COLO668 (cell line): ENCODE measurements around the gene FHOD1.
A peak's percentile ranks its signal among the peaks of the same experiment; 100 is the strongest.

ENCODE experiments used
- DNase-seq: peaks from one replicate; lab custom pipeline; 2025; ENCODE audit not compliant: unreplicated experiment; lab: John Stamatoyannopoulos, UW

The FHOD1 gene

DNA sequence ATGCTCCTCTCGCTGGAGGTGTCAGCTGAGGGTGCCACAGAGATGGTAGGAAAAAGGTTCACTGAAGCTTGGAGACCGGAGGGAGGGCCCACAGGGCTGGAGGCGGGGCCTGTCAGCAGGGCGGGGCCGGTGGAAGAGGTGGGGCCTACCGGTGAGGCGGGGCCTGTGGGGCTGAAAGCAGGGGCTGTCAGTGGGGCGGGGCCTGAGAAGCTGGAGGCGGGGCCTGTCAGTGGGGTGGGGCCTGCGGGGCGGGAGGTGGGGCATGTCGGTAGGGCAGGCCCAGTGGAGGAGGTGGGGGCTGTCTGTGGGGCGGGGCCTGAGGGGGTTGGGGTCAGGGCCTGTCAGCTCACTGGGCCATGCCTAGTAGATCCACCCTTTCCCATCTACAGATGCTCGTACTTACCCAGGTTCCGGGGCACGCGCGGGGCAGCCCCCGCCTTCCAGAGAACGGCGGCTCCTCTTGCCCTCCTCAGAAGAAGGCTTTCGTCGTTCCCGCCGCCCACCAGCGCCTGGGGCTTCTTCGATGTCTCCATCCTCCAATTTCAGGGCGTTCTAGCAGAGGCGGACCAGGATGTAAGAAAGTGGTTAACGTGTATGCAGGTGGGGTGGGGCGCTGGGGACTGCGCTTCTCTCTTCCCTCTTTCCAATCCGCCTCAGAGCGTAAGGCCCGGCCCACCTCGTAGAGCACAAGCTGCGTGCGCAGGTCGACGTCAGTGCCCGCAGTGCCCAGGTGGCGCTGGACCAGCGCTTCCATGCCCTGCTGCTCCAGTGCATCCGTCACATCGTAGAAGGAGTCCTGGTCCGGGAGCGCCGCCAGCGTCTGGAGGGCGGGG lies 10.5 kb downstream of the FHOD1 start:
- peak; percentile 53 for DNase-seq

DNA sequence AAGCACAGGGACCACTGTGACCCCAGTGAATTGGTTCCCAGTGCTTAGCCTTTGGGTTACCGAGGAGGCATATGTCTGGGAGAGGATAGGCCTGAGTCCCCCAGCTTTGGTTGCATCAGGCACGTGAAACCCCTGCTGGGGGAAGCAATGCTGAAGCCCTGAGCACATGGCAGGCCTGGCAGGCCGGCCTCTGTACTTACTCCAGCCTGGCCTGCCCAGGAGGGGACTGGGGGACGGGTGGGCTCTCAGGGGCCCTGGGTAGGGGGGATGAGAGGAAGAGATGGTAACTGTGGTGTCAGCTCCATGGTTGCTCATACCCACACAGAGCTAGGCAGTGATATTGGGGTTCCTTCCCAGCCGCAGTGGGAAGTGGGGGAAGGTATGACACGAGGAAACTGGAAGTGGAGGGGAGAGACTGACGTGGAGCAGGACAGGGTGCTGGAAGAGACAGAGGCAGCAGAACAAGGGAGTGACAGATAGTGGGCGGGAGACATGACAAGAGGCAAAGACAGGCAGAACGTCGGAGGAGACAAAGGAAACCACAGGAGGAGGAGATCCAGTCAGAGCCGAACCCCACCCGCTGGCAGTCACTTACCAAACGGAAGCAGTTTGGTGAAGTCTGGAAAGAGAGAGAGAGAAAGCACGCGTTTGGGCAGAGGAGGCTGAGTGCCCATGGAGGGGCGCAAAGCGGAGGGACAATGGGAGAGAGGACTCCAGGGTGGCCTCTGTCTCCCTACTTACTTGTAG lies 11.3 kb downstream of the FHOD1 start:
- no peak for DNase-seq

DNA sequence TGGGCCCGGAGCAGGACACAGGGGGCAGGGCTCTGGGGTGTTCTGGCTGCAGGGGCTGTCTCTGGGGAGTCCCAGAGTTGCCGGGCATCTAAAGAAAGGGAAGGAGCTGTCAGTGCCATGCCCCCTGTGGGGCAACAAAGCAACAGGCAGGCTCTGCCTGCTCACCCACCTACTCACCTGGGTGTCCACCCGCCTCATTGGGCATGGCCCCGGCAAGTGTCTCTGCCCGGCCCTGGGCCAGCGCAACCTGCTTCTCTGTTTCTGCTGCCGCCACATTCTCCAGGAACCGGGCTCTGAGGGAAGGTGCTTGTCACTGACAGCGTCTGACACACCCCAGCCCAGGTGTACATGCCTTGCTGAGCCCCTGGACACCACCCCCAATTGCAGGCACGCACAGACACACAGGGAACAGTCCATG lies 13.1 kb downstream of the FHOD1 start:
- DNase-seq = no peak

DNA sequence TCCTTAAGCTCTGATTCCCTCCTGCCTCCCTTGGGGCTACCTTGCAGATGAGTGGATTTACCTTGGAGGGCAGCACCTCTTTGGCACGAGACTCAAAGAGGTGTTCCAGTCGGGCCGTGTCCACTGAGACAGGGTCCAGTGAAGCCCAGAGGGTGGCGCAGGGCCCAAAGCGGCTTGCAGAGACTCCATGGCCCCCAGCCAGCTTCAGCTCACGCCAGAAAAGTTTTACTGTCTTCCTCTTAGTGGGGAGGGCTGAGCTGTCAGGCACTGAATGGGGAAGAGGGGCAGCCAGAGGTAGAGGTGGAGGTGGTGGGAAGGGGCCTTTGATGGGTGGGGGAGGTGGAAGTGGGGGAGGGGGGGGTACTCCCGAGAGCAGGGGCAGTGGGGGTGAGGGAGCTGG lies 13.7 kb downstream of the FHOD1 start:
- no peak for DNase-seq

DNA sequence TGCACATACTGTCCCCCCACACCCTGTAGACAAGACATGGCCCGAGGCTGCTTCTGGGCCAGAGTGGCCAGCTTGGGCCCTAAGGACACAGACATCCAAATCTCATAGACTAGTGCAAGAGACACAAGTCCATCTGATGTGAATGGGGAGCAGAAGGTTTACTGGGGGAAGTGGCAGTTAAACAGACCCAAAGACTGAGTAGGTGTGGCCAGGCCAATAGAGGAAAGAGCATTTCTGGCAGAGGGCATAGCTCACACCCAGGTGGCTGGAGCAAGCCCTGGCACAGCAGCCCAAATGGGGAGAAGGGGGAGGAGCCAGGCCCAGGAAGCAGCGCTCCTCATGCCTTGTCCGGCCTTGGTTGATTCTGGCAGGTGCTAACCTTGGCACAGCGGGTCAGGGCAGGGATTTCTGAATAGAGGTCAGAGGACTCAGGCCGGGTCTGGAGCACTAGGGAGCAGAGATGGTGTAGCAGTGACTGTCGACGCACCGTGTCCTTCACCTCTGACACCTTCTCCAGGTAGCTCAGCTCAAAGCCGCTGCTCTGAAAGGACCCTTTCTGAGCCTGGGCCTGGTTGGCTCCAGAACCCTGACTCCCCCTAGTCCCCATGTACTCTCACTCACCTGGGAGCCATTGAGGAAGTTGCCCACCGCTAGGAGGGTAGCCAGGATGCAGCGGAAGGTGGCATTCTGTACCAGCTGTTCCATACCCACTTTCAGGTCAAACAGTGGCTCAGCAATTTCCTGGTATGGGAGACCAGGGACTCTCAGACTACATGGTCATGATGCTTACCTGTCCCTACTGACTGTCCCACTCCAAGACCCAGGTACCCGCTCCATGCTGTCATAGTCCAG lies 16.2 kb downstream of the FHOD1 start:
- DNase-seq = no peak

DNA sequence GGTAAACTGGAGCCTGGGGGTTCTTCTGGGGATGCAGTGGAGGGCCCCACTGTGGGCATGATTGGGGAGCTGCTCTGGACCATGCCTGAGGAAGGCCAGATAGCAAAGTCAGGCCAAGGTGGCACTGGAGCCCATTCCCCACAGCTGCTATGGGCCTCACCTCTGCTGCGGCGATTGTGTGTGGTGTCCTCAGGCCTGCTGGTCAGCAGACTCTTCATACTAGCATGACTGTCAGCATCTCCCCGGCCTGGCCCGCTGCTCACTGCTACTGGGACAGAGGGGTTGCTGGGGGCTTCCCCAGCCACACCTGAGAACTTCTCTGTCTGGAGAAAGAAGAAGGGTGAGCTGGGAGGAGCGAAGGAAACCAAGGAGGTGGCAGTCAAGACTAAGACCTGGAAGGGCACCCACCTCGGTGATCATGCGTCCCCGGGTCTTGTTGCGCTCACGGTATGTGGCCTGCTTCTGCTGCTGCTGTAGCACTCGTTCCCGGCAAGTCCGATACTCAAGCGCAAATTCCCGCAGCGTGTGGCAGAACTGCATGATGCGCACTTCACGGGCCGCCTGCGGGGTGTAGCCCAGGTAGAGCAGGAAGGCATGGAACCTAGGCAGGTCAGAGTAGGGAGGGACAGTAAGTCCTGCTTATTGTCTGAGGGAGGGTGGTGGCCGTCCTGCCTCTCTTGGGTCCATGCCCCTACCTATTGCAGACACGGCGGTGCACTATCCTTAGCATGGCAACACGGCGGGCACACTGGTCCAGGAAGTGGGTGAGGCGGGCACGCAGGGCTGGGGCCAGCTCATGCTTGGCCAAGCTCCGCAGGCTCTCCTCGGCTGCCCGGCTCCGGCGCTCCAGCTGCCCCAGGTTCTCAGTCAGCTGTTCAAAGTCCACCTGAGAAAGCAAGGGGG lies 17.1 kb downstream of the FHOD1 start:
- DNase-seq = no peak

DNA sequence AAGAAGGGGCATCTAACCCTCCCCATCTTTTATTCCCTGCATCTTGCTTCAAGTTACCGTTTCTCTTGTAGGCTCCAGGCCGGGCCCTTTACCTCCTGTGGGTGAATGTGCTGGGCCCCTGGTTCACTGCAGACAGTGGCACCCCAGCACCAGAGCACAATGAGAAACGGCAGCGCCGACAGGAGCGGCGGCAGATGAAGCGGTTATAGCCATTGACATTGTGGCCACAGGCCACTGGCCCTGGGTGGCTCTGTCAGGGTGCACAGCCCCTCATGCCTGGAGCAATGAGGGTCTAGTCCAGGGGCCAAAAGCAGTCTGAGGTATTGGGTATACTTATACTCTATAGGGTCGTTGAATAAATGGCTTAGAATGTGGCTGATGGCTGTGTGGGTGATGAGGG lies 18.4 kb downstream of the FHOD1 start:
- no peak for DNase-seq

DNA sequence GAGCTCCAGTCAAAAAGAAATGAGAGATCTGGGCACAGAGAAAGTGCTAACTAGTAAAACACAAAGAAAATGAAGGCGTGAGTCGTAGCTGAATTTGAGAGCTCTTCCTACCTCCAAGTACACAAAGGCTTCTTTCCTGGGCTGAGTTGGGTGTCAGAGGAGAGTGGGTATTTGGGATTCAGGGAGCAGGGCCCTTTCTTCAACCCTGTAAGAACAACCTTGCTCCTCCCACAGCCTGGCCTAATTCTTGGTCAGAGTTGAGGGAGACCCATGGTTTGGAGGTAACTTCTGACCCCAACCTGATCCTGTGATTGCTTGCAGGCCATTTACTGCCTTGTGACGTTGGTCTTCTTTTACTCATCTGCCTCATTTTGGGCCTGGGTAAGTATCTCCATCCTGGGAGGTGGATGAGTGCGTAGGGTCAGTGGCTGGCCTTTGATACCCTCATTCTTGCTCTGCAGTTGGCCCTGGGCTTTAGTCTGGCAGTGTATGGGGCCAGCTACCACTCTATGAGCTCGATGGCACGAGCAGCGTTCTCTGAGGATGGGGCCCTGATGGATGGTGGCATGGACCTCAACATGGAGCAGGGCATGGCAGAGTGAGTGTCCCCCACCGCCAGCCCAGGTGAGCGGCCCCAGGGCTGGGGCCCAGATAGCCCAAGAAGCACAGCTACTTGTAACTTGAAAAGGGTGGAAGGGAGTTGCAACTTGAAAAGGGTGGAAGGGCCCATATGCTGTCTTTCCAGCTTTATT lies 19.1 kb downstream of the FHOD1 start:
- DNase-seq = no peak

DNA sequence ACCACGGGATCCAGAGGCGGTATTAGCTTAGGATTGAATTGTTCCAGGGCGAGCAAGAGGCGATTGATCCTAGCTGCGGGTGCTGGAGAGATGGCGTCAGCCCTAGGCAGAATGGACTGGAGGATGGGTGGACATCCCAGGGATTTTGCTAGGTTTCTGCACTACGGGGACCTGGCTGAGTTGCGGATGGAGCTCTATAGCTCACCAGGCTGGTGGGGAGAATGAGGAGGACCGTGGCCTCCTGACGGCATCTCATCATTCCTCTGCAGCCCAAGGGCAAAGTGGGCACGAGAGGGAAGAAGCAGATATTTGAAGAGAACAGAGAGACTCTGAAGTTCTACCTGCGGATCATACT lies 19.7 kb downstream of the FHOD1 start:
- no peak for DNase-seq

DNA sequence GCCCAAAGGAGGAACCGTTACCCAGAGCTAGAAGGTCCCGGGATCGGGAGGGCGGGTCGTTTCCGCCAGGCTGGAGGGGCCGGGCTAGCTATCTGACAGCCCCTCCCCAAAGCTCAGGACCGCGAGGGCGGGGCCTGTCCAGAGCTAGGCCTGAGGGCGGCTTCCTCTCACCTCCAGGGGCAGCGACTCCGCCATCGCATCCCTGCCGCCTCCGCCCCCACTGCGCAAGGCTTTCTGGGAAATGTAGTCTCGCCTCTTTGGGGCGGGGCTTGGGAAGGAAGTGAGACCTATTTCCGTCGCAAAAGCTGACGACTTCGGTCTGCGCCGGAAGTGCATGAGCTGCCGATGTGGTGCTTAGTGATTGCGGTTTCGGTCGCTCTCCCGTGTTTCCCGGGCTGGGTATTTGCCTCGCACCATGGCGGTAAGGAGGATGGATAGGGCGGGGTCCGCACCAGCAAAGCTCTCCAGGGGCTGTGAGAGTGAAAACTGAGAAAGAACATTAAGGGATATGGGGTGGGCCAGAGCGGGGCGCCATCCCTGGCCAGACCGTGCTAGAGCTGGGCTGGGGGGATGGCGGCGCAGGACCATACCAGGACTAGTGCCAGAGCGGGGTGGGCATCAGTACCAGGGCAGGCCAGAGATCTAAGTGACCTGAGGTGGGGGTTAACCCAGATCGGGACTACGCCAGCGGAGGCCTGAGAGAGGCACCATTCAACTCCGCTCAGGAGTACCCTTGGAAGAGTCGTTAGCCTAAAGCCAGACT lies 20.3 kb downstream of the FHOD1 start, which contains the start of gene TMEM208:
TMEM208 (plus strand) TSS at position 327 of the 763 bp plus-strand sequence; CDS start at position 416, 89 bp downstream.
- DNase-seq = peak; percentile 98

DNA sequence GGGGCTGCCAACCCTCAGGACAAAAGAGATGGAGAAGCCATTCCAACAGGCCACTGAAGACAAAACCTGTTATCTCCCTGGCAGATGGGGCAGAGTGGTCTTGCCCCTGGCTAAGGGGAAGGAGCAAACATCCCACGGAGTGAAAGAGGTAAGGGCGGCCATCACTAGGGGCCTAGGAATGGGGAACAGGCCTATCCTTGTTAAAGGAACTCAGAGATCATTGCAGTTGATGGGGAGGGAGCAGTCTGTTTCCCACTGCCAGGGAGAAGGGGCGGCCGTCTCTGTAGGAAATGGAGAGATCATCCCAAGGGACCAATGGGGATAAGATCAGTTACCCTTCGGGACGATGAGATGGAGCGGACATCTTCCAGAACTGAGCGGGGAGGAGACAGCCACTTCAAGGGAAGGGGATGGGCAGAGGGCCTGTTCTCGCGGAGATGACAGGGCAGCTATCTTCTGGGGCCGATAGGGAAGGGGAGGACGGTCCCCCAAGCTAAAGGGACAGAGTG lies 20.9 kb downstream of the FHOD1 start:
- DNase-seq = no peak

DNA sequence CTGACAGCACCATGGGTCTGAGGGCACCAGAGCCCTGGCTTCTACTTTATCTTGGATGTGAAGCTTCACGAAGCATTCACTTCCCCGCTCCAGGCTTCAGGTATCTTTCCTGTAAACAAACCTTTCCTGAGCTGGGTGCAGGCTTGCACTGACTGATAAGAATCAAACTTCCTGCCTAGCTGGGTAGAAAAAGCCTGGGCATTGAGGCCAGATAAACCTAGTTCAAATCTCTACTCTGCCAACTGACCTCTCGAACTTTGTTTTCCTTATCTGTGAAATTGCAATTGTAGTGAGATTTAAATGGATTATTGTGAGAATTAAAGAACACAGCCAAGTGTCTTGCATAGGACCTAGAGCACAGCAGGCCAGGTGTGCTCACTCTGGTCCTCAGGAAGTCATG lies 23.3 kb downstream of the FHOD1 start:
- no peak for DNase-seq

DNA sequence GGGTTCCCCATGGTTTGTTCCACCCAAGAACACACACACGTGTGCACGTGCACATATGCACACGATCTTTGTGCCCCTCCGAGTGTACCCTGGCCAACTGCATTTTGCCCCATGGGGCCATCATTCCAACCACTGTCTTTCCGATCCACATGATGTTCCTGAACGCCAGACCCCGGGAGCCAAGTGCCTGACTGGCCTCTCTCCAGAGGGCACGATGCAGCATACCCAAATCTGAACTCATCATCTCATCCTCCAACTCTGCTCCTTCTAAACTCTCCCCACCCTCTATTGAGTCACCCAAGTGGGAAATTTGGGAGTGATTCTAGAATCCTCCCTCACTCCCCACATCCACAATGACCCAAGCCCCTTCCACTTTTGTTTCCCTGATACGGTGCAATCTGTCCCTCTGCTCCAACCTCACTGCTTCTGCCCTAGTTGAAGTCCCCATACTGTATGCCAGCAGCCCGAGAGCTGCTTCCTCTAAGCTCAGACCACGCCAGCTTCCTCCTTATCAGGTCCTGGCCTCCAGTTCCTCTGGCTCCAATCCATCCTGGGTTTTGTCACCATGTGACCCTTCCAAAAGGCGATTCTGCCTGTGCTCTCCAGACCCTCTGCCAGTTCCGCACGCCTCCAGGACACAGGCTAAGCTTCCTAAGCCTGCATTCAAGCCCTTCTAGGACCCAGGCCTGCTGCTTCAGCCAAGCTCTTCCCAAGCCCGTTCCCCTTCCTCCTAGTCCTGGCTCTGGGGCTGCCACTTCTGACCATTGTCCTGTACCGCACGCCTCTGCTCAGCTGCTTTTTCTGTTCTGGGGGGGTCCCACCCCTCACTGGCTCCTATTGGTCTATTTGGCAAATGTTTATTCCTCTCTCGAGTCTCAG lies 30.4 kb downstream of the FHOD1 start:
- no peak for DNase-seq

DNA sequence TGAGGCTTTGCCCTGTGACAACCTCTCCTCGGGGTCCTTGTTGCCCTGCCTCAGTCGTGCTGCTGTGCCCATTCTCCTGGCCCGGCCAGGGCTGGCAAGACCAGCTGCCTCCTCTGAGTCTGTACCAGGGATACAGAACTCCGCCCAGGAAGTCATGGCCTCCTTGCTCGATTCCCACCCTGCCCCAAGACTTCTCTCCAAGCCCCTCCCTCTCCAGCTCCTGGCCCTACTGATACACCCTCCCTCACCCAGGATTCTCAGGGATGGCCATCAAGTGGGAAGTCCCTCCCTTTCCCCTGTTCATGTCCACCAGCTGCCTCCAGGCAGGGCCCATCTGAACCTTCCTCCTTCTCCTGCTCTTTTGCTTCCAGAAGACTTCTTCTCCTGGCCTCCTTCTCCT lies 31.6 kb downstream of the FHOD1 start:
- DNase-seq = no peak

DNA sequence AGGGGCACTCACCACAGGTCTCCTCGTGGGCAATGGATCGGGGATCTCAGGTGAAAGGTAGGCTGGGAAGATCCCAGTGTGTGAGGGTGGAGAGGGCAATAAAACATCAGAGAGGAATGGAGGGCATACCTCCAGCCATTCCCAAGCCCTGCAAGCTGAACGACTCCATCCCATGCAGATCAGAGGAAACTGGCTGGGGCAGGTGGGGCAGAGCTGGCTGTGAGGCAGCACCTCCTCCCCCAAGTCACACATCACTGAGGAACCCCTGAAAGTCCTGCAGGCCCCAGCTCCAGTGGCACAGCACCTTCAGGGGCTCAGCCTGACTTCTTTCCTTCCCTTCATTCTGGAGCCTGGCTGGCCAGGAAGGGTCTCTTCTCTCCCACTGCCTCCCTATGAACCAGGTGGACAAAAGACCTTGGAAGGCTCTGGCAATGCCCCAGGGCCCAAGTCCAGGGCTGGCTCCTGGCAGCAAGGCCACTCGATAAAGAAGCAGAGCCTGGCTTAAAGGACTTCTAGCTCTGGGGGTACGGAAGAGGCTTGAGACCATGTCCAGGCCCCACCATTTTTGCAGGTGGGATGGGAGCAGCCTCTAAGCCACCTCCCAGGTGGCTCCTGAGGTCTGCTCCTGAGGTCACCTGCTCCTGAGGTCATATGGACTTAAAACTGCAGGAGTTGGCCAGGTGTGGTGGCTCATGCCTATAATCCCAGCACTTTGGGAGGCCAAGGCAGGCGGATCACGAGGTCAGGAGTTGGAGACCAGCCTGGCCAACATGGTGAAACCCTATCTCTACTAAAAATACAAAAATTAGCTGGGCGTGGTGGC lies 33.9 kb downstream of the FHOD1 start:
- DNase-seq = no peak

DNA sequence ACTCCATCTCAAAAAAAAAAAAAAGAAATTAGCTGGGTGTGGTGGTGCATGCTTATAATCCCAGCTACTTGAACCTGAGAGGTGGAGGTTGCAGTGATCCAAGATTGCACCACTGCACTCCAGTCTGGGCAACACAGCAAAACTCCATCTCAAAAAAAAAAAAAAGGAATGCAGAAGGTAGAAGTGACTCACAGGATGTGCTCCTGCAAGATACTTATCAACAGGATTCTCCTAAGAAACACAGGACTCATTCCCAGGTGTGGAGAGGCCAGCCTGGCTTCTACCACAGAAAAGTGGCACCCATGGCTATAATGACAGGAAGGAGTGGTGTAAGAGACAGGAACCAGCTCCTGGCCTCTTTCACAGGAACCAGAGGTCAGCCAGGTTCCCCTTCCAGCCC lies 34.5 kb downstream of the FHOD1 start:
- no peak for DNase-seq

DNA sequence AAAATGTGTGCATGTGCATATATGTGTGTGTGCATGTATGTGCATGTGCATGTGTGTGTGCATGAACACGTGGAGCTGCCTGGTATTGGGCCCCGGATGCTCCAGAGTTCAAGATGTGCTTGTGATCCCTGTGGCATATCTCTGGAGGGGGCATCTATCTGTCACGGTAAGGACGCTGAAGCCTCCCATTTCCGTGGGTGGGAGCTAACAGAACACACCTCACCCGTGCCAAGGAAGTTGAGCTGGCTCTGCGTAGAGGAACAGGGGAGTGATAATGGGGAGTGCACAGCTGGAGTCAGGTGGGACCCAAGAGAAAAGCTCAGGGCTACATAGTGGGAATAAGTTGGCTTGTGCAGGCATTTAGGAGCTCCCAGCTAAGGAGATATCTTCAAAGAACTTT lies 35.6 kb downstream of the FHOD1 start:
- DNase-seq = no peak
